PC-3 (cell line): ENCODE measurements around the gene HMCN2.

ENCODE experiments used
- CTCF ChIP-seq: fragments of 300-600 bp; sonication (generic); conservative IDR thresholded peaks from 2 replicates; pipeline ENCODE4 v1.5.1; 2017; ENCODE audit warnings: antibody characterized with exemption, low read depth, mild to moderate bottlenecking, low read length
- EZH2 ChIP-seq: fragments of 300-600 bp; sonication (generic); IDR thresholded peaks from one replicate; pipeline ENCODE4 v1.6.1; 2017; ENCODE audit warnings: antibody characterized with exemption, mild to moderate bottlenecking, low read length; ENCODE audit not compliant: unreplicated experiment
- EZH2phosphoT487 ChIP-seq: fragments of 300-600 bp; sonication (generic); IDR thresholded peaks from 2 replicates; pipeline ENCODE4 v1.6.1; 2018; ENCODE audit warnings: mild to moderate bottlenecking, antibody characterized with exemption, low read length, borderline replicate concordance

- TF ChIP-seq CTCF = no peak
- TF ChIP-seq EZH2 = no peak
- TF ChIP-seq EZH2phosphoT487 = no peak
Observed at GRCh38 chr9:130306823-130307666, 41.5 kb downstream of the HMCN2 start.
